ENCODE measurements around the gene PRPF4. TPM values are rescaled to one million over a fixed set of nuclear protein-coding genes. Genes with fewer than 3 reads are reported as not detected.

PRPF4 gene
- total and polyA plus RNA-seq, 7 donors: 10.9 to 33.4 (median 20.3) TPM

DNA sequence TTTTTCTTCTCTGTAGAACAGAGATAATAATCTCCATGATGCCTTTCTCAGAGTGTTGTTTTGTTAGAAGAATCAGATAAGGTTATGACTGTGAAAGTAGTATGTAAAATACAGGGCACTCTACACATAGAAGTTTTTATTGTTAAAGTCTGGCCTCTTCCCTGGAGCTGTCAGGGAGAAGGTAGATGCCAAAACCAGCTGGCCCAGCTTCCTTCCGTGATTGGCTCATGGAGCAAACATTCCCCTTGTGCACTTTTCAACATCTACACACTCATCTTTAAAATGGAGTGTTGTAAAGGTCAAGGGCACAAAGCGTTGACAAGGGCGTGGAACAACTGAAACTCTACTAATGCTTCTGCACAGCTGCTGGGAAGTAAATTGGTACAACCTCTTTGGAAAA lies 35.1 kb downstream of the PRPF4 start:
- TF ChIP-seq, protein P1, sequence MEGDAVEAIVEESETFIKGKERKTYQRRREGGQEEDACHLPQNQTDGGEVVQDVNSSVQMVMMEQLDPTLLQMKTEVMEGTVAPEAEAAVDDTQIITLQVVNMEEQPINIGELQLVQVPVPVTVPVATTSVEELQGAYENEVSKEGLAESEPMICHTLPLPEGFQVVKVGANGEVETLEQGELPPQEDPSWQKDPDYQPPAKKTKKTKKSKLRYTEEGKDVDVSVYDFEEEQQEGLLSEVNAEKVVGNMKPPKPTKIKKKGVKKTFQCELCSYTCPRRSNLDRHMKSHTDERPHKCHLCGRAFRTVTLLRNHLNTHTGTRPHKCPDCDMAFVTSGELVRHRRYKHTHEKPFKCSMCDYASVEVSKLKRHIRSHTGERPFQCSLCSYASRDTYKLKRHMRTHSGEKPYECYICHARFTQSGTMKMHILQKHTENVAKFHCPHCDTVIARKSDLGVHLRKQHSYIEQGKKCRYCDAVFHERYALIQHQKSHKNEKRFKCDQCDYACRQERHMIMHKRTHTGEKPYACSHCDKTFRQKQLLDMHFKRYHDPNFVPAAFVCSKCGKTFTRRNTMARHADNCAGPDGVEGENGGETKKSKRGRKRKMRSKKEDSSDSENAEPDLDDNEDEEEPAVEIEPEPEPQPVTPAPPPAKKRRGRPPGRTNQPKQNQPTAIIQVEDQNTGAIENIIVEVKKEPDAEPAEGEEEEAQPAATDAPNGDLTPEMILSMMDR (IDR thresholded peaks at IDR 0.05): no peak
- Histone ChIP-seq H3K27me3 (ENCODE audit: insufficient read depth in 3 of 3, low read length in 2 of 3) (no peaks in the 10 kb centered on the region), H3K4me3 (no peak overlapping the region), H3K27ac (no peak overlapping the region), H3K36me3 (ENCODE audit: insufficient read depth in 1 of 2, low read depth in 1 of 2) (no peaks in the 10 kb centered on the region), H3K4me1 (no peaks in the 10 kb centered on the region), H3K9me3 (no peaks in the 10 kb centered on the region)
- WGBS, 3 donors: 39 to 49% (median 40%) methylated on average over 3 of the region's 3 CpGs
- no peak for DNase-seq
- ATAC-seq: peak in 1 of 4 donors; percentile 37
- intact Hi-C loops (cut with DNase I): loop anchor here in 1 of 2 donors (10.0 kb wide), 1 partner anchor 94 kb away; the partner anchor contains the start of gene ALAD

DNA sequence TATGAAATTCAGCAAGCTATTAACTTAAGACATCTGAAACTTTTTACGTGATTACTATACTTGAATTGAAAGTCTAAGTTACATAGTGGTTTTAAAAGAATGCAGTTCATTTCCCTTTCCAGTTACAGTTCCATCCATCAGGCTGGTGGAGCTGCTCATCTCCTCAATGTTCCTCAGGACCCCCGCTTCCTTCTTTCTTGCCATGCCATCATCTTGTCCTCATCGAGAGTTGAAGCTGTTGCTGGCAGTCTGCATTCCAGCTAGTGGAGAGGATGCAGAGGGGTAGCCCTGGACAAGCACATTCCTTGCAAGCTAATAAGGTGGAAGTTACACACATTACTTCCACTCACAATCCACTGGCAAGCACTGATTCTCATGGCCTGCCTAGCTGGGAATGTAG lies 36.5 kb downstream of the PRPF4 start:
- Histone ChIP-seq H3K27me3 (ENCODE audit: insufficient read depth in 3 of 3, low read length in 2 of 3) (no peaks in the 10 kb centered on the region), H3K4me3 (no peak overlapping the region), H3K36me3 (ENCODE audit: insufficient read depth in 1 of 2, low read depth in 1 of 2) (no peaks in the 10 kb centered on the region), H3K27ac (no peak overlapping the region), H3K4me1 (no peaks in the 10 kb centered on the region), H3K9me3 (no peaks in the 10 kb centered on the region)
- intact Hi-C loops (cut with DNase I): loop anchor here in 1 of 2 donors (10.0 kb wide), 1 partner anchor 93 kb away; the partner anchor contains the start of gene ALAD
- ATAC-seq (no peak), DNase-seq (no peak)
- TF ChIP-seq, protein P1 (IDR thresholded peaks at IDR 0.05): no peak
- 76 to 80% (median 80%) methylated on average over 3 of the region's 3 CpGs for WGBS, 3 donors

DNA sequence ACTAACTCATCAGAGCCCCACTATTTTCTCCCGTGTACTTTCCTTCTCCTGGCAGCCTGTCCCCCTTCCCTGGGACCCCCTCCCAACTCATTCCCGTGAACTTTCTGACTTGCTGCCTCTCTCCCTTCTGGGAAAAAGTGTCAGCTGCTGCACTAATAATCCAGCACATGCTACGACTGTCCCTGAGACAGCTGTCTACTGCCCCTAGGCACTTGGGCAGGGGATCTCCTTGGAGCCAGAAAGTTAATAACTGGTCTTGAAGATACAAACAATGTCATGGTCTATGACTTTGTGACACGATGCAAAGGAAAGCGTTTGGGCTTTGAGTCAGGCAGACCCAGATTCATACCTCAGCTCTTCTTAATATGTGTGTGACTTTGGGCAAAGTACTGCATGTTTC lies 37.8 kb downstream of the PRPF4 start:
- ATAC-seq (no peak), DNase-seq (no peak)
- intact Hi-C loops (cut with DNase I): loop anchor here in 1 of 2 donors (10.0 kb wide), 1 partner anchor 92 kb away; the partner anchor contains the start of gene ALAD
- peaks cover 0 to 2% of the 10 kb centered on the region in 2 donors for H3K36me3 ChIP-seq (ENCODE audit: insufficient read depth in 1 of 2, low read depth in 1 of 2)
- H3K9me3 ChIP-seq: no peaks in the 10 kb centered on the region
- H3K27me3 ChIP-seq (ENCODE audit: insufficient read depth in 3 of 3, low read length in 2 of 3): no peaks in the 10 kb centered on the region
- TF ChIP-seq, protein P1 (IDR thresholded peaks at IDR 0.05): no peak
- H3K27ac ChIP-seq: no peak overlapping the region
- H3K4me1 ChIP-seq: no peaks in the 10 kb centered on the region
- WGBS, 3 donors: 29 to 48% (median 41%) methylated on average over 5 of the region's 5 CpGs
- no peak overlapping the region for H3K4me3 ChIP-seq

DNA sequence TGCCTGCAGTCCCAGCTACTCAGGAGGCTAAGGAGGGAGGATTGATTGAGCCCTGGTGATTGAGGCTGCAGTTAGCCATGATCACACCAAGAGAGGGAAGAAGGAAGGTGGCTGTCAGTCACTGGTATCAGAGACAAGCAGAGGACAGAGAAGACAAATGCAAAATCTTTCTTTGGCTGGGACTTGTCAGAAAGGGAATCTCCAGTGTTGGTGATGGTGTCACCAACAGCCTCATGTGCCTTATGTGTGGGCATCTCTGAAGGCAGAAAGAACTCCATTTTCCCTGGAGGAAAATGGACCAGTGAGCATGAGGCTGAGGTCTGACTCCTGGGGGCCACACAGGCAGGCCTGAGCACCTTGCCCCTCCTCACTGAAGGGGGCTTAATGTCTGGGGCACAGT lies 39.8 kb downstream of the PRPF4 start:
- H3K36me3 ChIP-seq (ENCODE audit: insufficient read depth in 1 of 2, low read depth in 1 of 2): peaks cover 0 to 5% of the 10 kb centered on the region in 2 donors
- H3K27me3 ChIP-seq (ENCODE audit: insufficient read depth in 3 of 3, low read length in 2 of 3): no peaks in the 10 kb centered on the region
- no peak overlapping the region for H3K4me3 ChIP-seq
- no peak overlapping the region for H3K27ac ChIP-seq
- TF ChIP-seq, protein P1 (IDR thresholded peaks at IDR 0.05): no peak
- intact Hi-C loops (cut with DNase I): loop anchor here in 1 of 2 donors (10.0 kb wide), 1 partner anchor 90 kb away; the partner anchor contains the start of gene ALAD
- ATAC-seq (no peak), DNase-seq (no peak)
- H3K9me3 ChIP-seq: no peaks in the 10 kb centered on the region
- no peaks in the 10 kb centered on the region for H3K4me1 ChIP-seq

DNA sequence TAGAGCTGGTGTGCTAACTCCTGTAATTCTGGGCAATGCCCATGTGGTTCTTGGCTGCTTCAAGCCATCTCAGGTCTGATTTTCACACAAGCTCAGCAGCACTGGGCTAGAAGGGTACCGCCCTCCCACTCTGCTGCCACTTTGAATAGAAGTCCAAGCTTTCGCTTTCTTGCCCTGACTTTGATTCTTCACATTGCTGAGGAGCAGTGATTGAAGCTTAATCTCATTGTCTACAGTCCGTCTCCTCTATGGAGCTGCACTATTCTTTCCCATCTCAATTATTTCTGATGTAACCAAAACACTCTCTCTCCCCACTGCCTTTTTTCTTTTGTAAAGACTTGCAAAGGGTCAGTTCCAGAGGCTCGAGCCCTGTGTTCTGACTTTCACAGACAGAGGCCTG lies 40.6 kb downstream of the PRPF4 start:
- intact Hi-C loops (cut with DNase I): loop anchor here in 1 of 2 donors (10.0 kb wide), 1 partner anchor 89 kb away; the partner anchor contains the start of gene ALAD
- no peaks in the 10 kb centered on the region for H3K4me1 ChIP-seq
- no peak for DNase-seq

More for the DNA sequence above, 40.6 kb downstream of the PRPF4 start:
- Histone ChIP-seq H3K9me3 (no peaks in the 10 kb centered on the region), H3K4me3 (no peak overlapping the region), H3K27me3 (ENCODE audit: insufficient read depth in 3 of 3, low read length in 2 of 3) (no peaks in the 10 kb centered on the region), H3K36me3 (ENCODE audit: insufficient read depth in 1 of 2, low read depth in 1 of 2) (peaks cover 0 to 5% of the 10 kb centered on the region in 2 donors), H3K27ac (no peak overlapping the region)
- WGBS, 3 donors: 88 to 95% (median 92%) methylated on average over 4 of the region's 4 CpGs
- ATAC-seq: no peak
- TF ChIP-seq, protein P1 (IDR thresholded peaks at IDR 0.05): no peak

Measured in psoas muscle (tissue), 8 donors.